ENCODE measurements around the gene LRCH1. TPM values are rescaled to one million over a fixed set of nuclear protein-coding genes. Genes with fewer than 3 reads are reported as not detected.

LRCH1 gene
- total RNA-seq, 1 experiment from 2014 or later, result 16.5 TPM

- Mint-ChIP-seq H3K9me3 (ENCODE audit: unreplicated experiment) (no peaks in the 10 kb centered on the region), H3K36me3 (ENCODE audit: insufficient read depth, unreplicated experiment) (peaks cover 4% of the 10 kb centered on the region), H3K27me3 (ENCODE audit: insufficient read depth, unreplicated experiment) (no peaks in the 10 kb centered on the region), H3K27ac (ENCODE audit: low read depth, unreplicated experiment) (no peak overlapping the region), H3K4me1 (ENCODE audit: insufficient read depth, unreplicated experiment) (peaks cover 11% of the 10 kb centered on the region), H3K4me3 (ENCODE audit: unreplicated experiment) (no peak overlapping the region)
- CTCF ChIA-PET, result interaction anchor here (0.6 kb wide), 1 partner anchor 1513 kb away, joined by 3 read pairs; no protein-coding TSS in a partner anchor
- intact Hi-C loops (cut with micrococcal nuclease), result no loop called here
- TF ChIP-seq CTCF (IDR thresholded peaks at IDR 0.05; ENCODE audit: unreplicated experiment), result no peak
- POLR2A ChIA-PET, result interaction anchor here (0.7 to 1.1 kb wide), 4 partner anchors 8 to 72 kb away, joined by 3 to 4 read pairs (median 3); no protein-coding TSS in a partner anchor
- BruUV-seq (replicated peaks), result no TSS peak
- peak; percentile 78 for DNase-seq (ENCODE audit: unreplicated experiment)
Measured at GRCh38 chr13:46668302-46668720, 115.3 kb downstream of the LRCH1 start.

GRCh38 chr13:46668931-46669525, 116.1 kb downstream of the LRCH1 start:
- H3K27ac Mint-ChIP-seq (ENCODE audit: low read depth, unreplicated experiment), result no peak overlapping the region
- TF ChIP-seq CTCF (IDR thresholded peaks at IDR 0.05; ENCODE audit: unreplicated experiment), result no peak
- ChIA-PET POLR2A (interaction anchor here (0.6 to 1.1 kb wide), 4 partner anchors 9 to 14 kb away, joined by 3 to 4 read pairs (median 3); no protein-coding TSS in a partner anchor), CTCF (interaction anchor here (0.6 to 1.5 kb wide), 4 partner anchors 52 to 1513 kb away, joined by 3 to 6 read pairs (median 4); no protein-coding TSS in a partner anchor)
- BruUV-seq (replicated peaks), result no TSS peak
- DNase-seq (ENCODE audit: unreplicated experiment), result no peak
- H3K27me3 Mint-ChIP-seq (ENCODE audit: insufficient read depth, unreplicated experiment), result no peaks in the 10 kb centered on the region
- H3K36me3 Mint-ChIP-seq (ENCODE audit: insufficient read depth, unreplicated experiment), result peaks cover 4% of the 10 kb centered on the region
- no peak overlapping the region for H3K4me3 Mint-ChIP-seq (ENCODE audit: unreplicated experiment)
- H3K9me3 Mint-ChIP-seq (ENCODE audit: unreplicated experiment), result no peaks in the 10 kb centered on the region
- peaks cover 9% of the 10 kb centered on the region for H3K4me1 Mint-ChIP-seq (ENCODE audit: insufficient read depth, unreplicated experiment)
- intact Hi-C loops (cut with micrococcal nuclease), result no loop called here

GRCh38 chr13:46672338-46673090, 119.5 kb downstream of the LRCH1 start:
- Mint-ChIP-seq H3K4me3 (ENCODE audit: unreplicated experiment) (no peak overlapping the region), H3K4me1 (ENCODE audit: insufficient read depth, unreplicated experiment) (peaks cover 9% of the 10 kb centered on the region), H3K9me3 (ENCODE audit: unreplicated experiment) (no peaks in the 10 kb centered on the region), H3K27ac (ENCODE audit: low read depth, unreplicated experiment) (no peak overlapping the region), H3K27me3 (ENCODE audit: insufficient read depth, unreplicated experiment) (no peaks in the 10 kb centered on the region), H3K36me3 (ENCODE audit: insufficient read depth, unreplicated experiment) (peaks cover 10% of the 10 kb centered on the region)
- no TSS peak for BruUV-seq (replicated peaks)
- ChIA-PET POLR2A (interaction anchor here (1.5 kb wide), 1 partner anchor 14 kb away, joined by 4 read pairs; no protein-coding TSS in a partner anchor), CTCF (interaction anchor here (0.6 kb wide), 3 partner anchors 9 to 111 kb away, joined by 3 to 9 read pairs (median 3); no protein-coding TSS in a partner anchor)
- intact Hi-C loops (cut with micrococcal nuclease), result no loop called here
- DNase-seq (ENCODE audit: unreplicated experiment), result no peak
- no peak for TF ChIP-seq CTCF (IDR thresholded peaks at IDR 0.05; ENCODE audit: unreplicated experiment)

GRCh38 chr13:46675016-46675415, 122.0 kb downstream of the LRCH1 start:
- peaks cover 6% of the 10 kb centered on the region for H3K36me3 Mint-ChIP-seq (ENCODE audit: insufficient read depth, unreplicated experiment)
- no peak for DNase-seq (ENCODE audit: unreplicated experiment)
- H3K4me1 Mint-ChIP-seq (ENCODE audit: insufficient read depth, unreplicated experiment), result no peaks in the 10 kb centered on the region
- no TSS peak for BruUV-seq (replicated peaks)
- TF ChIP-seq CTCF (IDR thresholded peaks at IDR 0.05; ENCODE audit: unreplicated experiment), result no peak
- no peaks in the 10 kb centered on the region for H3K9me3 Mint-ChIP-seq (ENCODE audit: unreplicated experiment)
- H3K27ac Mint-ChIP-seq (ENCODE audit: low read depth, unreplicated experiment), result no peak overlapping the region
- ChIA-PET CTCF (interaction anchor here (0.6 to 1.0 kb wide), 2 partner anchors 60 to 304 kb away, joined by 3 read pairs; no protein-coding TSS in a partner anchor), POLR2A (interaction anchor here (0.8 to 1.4 kb wide), 3 partner anchors 19 to 45 kb away, joined by 3 read pairs; no protein-coding TSS in a partner anchor)
- H3K4me3 Mint-ChIP-seq (ENCODE audit: unreplicated experiment), result no peak overlapping the region
- intact Hi-C loops (cut with micrococcal nuclease), result no loop called here
- no peaks in the 10 kb centered on the region for H3K27me3 Mint-ChIP-seq (ENCODE audit: insufficient read depth, unreplicated experiment)
